ENCODE data around the gene PRPF8. TPM values are rescaled to one million over a fixed set of nuclear protein-coding genes. Genes with fewer than 3 reads are reported as not detected.

PRPF8 gene
- total and polyA plus RNA-seq, 2 of the 13 experiments (the other 11 are each of a cell fraction or from before 2014, with no cell fraction given), result 112 to 179 TPM

GRCh38 chr17:1716912-1717695 is 32.4 kb upstream of the PRPF8 start (continued):
- TF ChIP-seq ZBTB33 (CRISPR knock-in tag; IDR thresholded peaks at IDR 0.05), result no peak
- no peak for TF ChIP-seq ERF (CRISPR knock-in tag; IDR thresholded peaks at IDR 0.05)
- peak; percentile 69 for TF ChIP-seq HNF4A (CRISPR knock-in tag; IDR thresholded peaks at IDR 0.05)
- TF ChIP-seq SNAI1 (CRISPR knock-in tag; IDR thresholded peaks at IDR 0.05; ENCODE audit: borderline replicate concordance), result 0 out of 2 replicates have a peak, but pooled peaks have one; percentile 36
- no peak; the same call in 1 of the 2 replicates for TF ChIP-seq PITX1 (CRISPR knock-in tag; IDR thresholded peaks at IDR 0.05)
- TF ChIP-seq ZNF18 (CRISPR knock-in tag; IDR thresholded peaks at IDR 0.05; ENCODE audit: insufficient replicate concordance), result no peak
- TF ChIP-seq ZNF609 (CRISPR knock-in tag; IDR thresholded peaks at IDR 0.05; ENCODE audit: borderline replicate concordance), result no peak
- TF ChIP-seq IKZF4 (CRISPR knock-in tag; IDR thresholded peaks at IDR 0.05; ENCODE audit: borderline replicate concordance, low read depth, not compliant biosample characterization), result no peak
- peak; percentile 56; the same call in 1 of the 2 replicates for TF ChIP-seq ZNF788 (CRISPR knock-in tag; IDR thresholded peaks at IDR 0.05; ENCODE audit: borderline replicate concordance)
- 0 out of 2 replicates have a peak, but pooled peaks have one; percentile 6 for TF ChIP-seq ZNF121 (CRISPR knock-in tag; IDR thresholded peaks at IDR 0.05)
- peak; percentile 85 for TF ChIP-seq MAFF (IDR thresholded peaks at IDR 0.05; ENCODE audit: low read depth, low read length)
- TF ChIP-seq ARNT (IDR thresholded peaks at IDR 0.05), result no peak
- no peak for TF ChIP-seq REXO4 (CRISPR knock-in tag; IDR thresholded peaks at IDR 0.05; ENCODE audit: borderline replicate concordance)
- TF ChIP-seq RXRB (CRISPR knock-in tag; IDR thresholded peaks at IDR 0.05; ENCODE audit: borderline replicate concordance), result peak; percentile 12; the same call in 1 of the 2 replicates
- 0 out of 2 replicates have a peak, but pooled peaks have one; percentile 8 for TF ChIP-seq ZBTB7A (CRISPR knock-in tag; IDR thresholded peaks at IDR 0.05)
- TF ChIP-seq ZNF460 (CRISPR knock-in tag; IDR thresholded peaks at IDR 0.05; ENCODE audit: borderline replicate concordance), result no peak
- TF ChIP-seq ZNF513 (CRISPR knock-in tag; conservative IDR thresholded peaks at IDR 0.05), result no peak
